Tibial nerve (tissue), 4 donors: Measurements from ENCODE around the gene AMOTL2. TPM values are rescaled to one million over a fixed set of nuclear protein-coding genes. Genes with fewer than 3 reads are reported as not detected.
A peak's percentile ranks its signal among the peaks of the same experiment; 100 is the strongest.

Source experiments
- DNase-seq, 2 donors: peaks; one replicate each; pipeline ENCODE4 v3.0.0-alpha.2; 2019; ENCODE audit warnings: low spot score in 2 of 2
- H3K27ac ChIP-seq, 4 donors: fragments of 200-600 bp; sonication (generic) in 3 of 4; one replicate each; pipeline ENCODE4 v1.5.1; 2017 to 2019; ENCODE audit warnings: mild to moderate bottlenecking in 1 of 4
- H3K27me3 ChIP-seq, 2 donors: fragments of 200-600 bp; sonication (generic) in 1 of 2; one replicate each; pipeline versions ENCODE4 v1.5.1 to v1.6.0; 2017 to 2019
- H3K36me3 ChIP-seq, 3 donors: fragments of 200-600 bp; sonication (generic); one replicate each; pipeline ENCODE4 v1.5.1; 2018 to 2019
- H3K4me1 ChIP-seq, 4 donors: fragments of 200-600 bp; sonication (generic) in 3 of 4; one replicate each; pipeline ENCODE4 v1.5.1; 2017 to 2019
- H3K4me3 ChIP-seq, 4 donors: fragments of 200-600 bp; sonication (generic) in 3 of 4; one replicate each; pipeline ENCODE4 v1.5.1; 2017 to 2019; ENCODE audit warnings: mild to moderate bottlenecking in 1 of 4, moderate library complexity in 1 of 4
- H3K9me3 ChIP-seq, 4 donors: fragments of 200-600 bp; sonication (generic) in 3 of 4; one replicate each; pipeline ENCODE4 v1.5.1; 2017 to 2019
- CTCF ChIP-seq, 5 experiments: fragments of 200-600 bp in 3 of 5; fragments of 450-650 bp in 2 of 5; sonication (generic) in 3 of 5; IDR thresholded peaks; one replicate each; pipeline ENCODE4 v1.5.1; 2016 to 2019; ENCODE audit warnings: antibody characterized with exemption in 5 of 5, mild to moderate bottlenecking in 3 of 5, moderate library complexity in 2 of 5
- EP300 ChIP-seq, 2 donors: sonication (generic); formaldehyde crosslinking; IDR thresholded peaks; one replicate each; pipeline ENCODE4 v1.6.1; 2017; ENCODE audit warnings: antibody characterized with exemption in 2 of 2, mild to moderate bottlenecking in 1 of 2
- POLR2A ChIP-seq, 2 donors: fragments of 450-650 bp; IDR thresholded peaks; one replicate each; pipeline ENCODE4 v1.6.1; 2017; ENCODE audit warnings: antibody characterized with exemption in 2 of 2, mild to moderate bottlenecking in 2 of 2, moderate library complexity in 2 of 2
- WGBS, 2 donors: methylation state at CpG; one replicate each; pipeline ENCODE4 v1.1.5; 2018; 5-methylcytosine and 5-hydroxymethylcytosine counted together
- total RNA-seq, 4 donors: library from RNA; depleted of rRNA; stranded (reverse); fragments of >200 nt; gene quantifications; one replicate each; pipeline ENCODE4 v1.1.0, GENCODE V29; 2016

The AMOTL2 gene
- total RNA-seq, 4 donors from 2014 or later: 216 to 337 (median 255) TPM

DNA sequence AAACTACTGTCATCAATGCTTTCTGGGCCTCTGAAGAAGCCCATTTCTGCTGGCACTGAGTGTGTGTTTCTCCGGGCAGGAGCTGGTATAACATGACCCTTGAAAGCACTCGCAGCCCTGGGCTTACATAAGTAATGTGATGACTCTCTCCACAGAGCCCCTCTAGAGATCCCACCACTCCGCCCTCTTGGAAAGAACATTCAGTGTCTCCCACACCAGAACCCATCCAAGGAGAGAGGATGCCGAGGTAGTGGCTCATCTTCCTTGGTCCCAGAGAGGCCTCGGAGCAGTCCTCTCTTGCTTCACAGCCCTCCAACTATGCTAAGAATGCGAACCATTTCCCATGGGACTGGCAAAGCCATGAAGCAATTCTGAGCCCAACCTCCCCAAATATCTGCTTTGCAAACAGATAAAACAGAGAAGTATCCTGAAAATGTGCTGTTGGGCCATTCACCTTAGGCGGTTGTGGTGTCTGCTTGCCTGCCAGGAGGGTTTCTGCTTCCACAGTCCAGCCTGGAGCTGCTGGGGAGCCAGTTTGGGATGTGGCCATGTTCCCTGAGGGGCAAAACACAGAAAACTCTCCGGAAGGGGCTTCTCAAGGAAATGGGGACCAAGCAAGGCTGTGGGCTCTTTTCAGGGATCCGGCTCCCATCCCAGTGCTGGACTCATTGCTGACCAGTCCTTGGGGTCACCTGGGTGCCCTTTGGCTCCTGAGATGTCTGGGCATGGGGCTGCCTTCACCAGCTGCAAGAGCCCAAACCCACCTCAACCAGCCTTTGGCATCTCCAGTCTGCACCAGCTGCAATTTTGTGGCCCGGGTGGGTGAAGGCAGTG, 47.3 kb downstream of the AMOTL2 start:
- WGBS, 2 donors: 26 to 40% methylated on average over 9 to 10 of the region's 10 CpGs
- Histone ChIP-seq H3K9me3 (no peaks in the 10 kb centered on the region), H3K27me3 (no peaks in the 10 kb centered on the region), H3K36me3 (no peaks in the 10 kb centered on the region), H3K27ac (peak overlapping the region in 3 of 4 donors; percentile 50 to 81 (median 74)), H3K4me3 (no peak overlapping the region), H3K4me1 (peaks cover 0 to 66% (median 46%) of the 10 kb centered on the region in 4 donors)
- TF ChIP-seq CTCF (IDR thresholded peaks at IDR 0.05) (no peak), EP300 (IDR thresholded peaks at IDR 0.05) (peak in 1 of 2 donors; percentile 96)
- peak; percentile 63 to 75 for DNase-seq

- Histone ChIP-seq H3K4me3 (no peak overlapping the region), H3K9me3 (no peaks in the 10 kb centered on the region), H3K27me3 (no peaks in the 10 kb centered on the region), H3K27ac (peak overlapping the region in 3 of 4 donors; percentile 50 to 81 (median 74)), H3K36me3 (no peaks in the 10 kb centered on the region), H3K4me1 (peaks cover 0 to 58% (median 38%) of the 10 kb centered on the region in 4 donors)
- 66 to 78% methylated on average over 6 to 11 of the region's 11 CpGs for WGBS, 2 donors
- no peak for DNase-seq
- TF ChIP-seq CTCF (IDR thresholded peaks at IDR 0.05): no peak
- TF ChIP-seq POLR2A (IDR thresholded peaks at IDR 0.05): no peak
- no peak for TF ChIP-seq EP300 (IDR thresholded peaks at IDR 0.05)
These were observed 48.1 kb downstream of the AMOTL2 start for GRCh38 chr3:134326126-134326525.

DNA sequence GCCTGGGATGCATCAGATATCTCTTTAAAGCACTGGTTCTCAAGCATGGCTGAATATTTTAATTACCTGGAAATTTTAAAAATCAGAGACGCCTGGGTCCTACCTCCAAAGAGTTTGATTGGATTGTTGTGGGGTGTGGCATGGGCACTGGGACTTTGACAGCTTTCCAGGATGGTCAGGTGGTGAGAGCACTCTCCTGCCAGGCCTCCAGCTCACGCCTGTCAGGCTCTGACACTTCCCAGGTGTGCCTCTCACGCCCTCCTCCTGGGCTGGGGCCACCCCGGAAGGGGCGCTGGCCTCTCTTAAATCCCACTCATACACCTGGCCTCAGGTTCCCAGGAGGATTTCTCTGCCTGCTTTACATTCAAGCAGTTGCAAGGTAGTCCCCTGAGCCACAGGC, 48.5 kb downstream of the AMOTL2 start:
- H3K4me1 ChIP-seq: peaks cover 0 to 54% (median 34%) of the 10 kb centered on the region in 4 donors
- H3K27ac ChIP-seq: peak overlapping the region in 3 of 4 donors; percentile 50 to 81 (median 74)
- no peaks in the 10 kb centered on the region for H3K27me3 ChIP-seq
- 82 to 89% methylated on average over 5 of the region's 5 CpGs for WGBS, 2 donors
- TF ChIP-seq EP300 (IDR thresholded peaks at IDR 0.05): no peak
- TF ChIP-seq POLR2A (IDR thresholded peaks at IDR 0.05): no peak
- TF ChIP-seq CTCF (IDR thresholded peaks at IDR 0.05): no peak
- no peaks in the 10 kb centered on the region for H3K9me3 ChIP-seq
- H3K4me3 ChIP-seq: no peak overlapping the region
- H3K36me3 ChIP-seq: no peaks in the 10 kb centered on the region
- no peak for DNase-seq

GRCh38 chr3:134325061-134325705, 49.1 kb downstream of the AMOTL2 start:
- Histone ChIP-seq H3K36me3 (no peaks in the 10 kb centered on the region), H3K4me3 (no peak overlapping the region), H3K9me3 (no peaks in the 10 kb centered on the region), H3K4me1 (peaks cover 0 to 48% (median 30%) of the 10 kb centered on the region in 4 donors), H3K27me3 (no peaks in the 10 kb centered on the region), H3K27ac (peak overlapping the region in 3 of 4 donors; percentile 50 to 81 (median 74))
- TF ChIP-seq EP300 (IDR thresholded peaks at IDR 0.05) (no peak), CTCF (IDR thresholded peaks at IDR 0.05) (no peak), POLR2A (IDR thresholded peaks at IDR 0.05) (no peak)
- no peak for DNase-seq
- WGBS, 2 donors: 85 to 96% methylated on average over 1 of the region's 1 CpG
